ENCODE data around the gene FOXQ1. TPM values are rescaled to one million over a fixed set of nuclear protein-coding genes. Genes with fewer than 3 reads are reported as not detected.
A peak's percentile ranks its signal among the peaks of the same experiment; 100 is the strongest.

Gene FOXQ1
- total and polyA plus RNA-seq, 9 of the 15 experiments (the other 6 are each of a cell fraction or from before 2014, with no cell fraction given) = not detected

GRCh38 chr6:1363729-1364572 lies 52.1 kb downstream of the FOXQ1 start:
- no peaks in the 10 kb centered on the region for H3K4me1 ChIP-seq (replicated peaks in 1 of 2; ENCODE audit: control insufficient read depth in 2 of 2, insufficient read depth in 2 of 2, low read length in 2 of 2)
- ChIA-PET POLR2A (no interaction called here), CTCF (ENCODE audit: low intra/inter-chr PET ratio) (no interaction called here)
- peak; percentile 48; the same call in 1 of the 3 replicates for ATAC-seq
- no peaks in the 10 kb centered on the region for H4K20me1 ChIP-seq (replicated peaks; ENCODE audit: control insufficient read depth, insufficient read depth, low read length)
- H3K9ac ChIP-seq (ENCODE audit: insufficient read depth in 1 of 2, low read depth in 2 of 2, low read length in 2 of 2) = no peak overlapping the region
- H3K36me3 ChIP-seq (ENCODE audit: control insufficient read depth, insufficient read depth, low read length) = no peaks in the 10 kb centered on the region
- no peaks in the 10 kb centered on the region for H3K9me1 ChIP-seq (ENCODE audit: control insufficient read depth, insufficient read depth, low read length)
- no TSS peak for BruUV-seq (replicated peaks)
- no peaks in the 10 kb centered on the region for H3K9me3 ChIP-seq (replicated peaks; ENCODE audit: control insufficient read depth, insufficient read depth, low read depth, low read length)
- H3K27me3 ChIP-seq (ENCODE audit: control insufficient read depth in 2 of 2, insufficient read depth in 2 of 2, low read length in 2 of 2) = peaks cover 0 to 4% of the 10 kb centered on the region in 2 experiments; a peak in 2 of 5 replicates
- H3K79me2 ChIP-seq (ENCODE audit: control insufficient read depth, insufficient read depth, low read length) = no peaks in the 10 kb centered on the region
- no peak overlapping the region for H3K4me3 ChIP-seq
- FAIRE-seq = peak; percentile 65
- no peak overlapping the region for H3K27ac ChIP-seq (ENCODE audit: extremely low read depth, low read depth, low read length)
- no peak overlapping the region for H3K4me2 ChIP-seq (ENCODE audit: insufficient read depth, low read length)
- intact Hi-C loops (cut with micrococcal nuclease) = no loop called here
- 1% methylated on average over 16 of the region's 16 CpGs for WGBS (ENCODE audit: insufficient coverage, low coverage, missing lambda C conversion rate)
- in situ Hi-C loops (cut with MboI) = no loop called here
- peak in 1 of 4 experiments; percentile 21 for DNase-seq (ENCODE audit: extremely low read depth in 1 of 4, low spot score in 3 of 4)
- no peak overlapping the region for H2AFZ ChIP-seq (ENCODE audit: low read depth, low read length)
- TF ChIP-seq ZC3H8 (IDR thresholded peaks at IDR 0.05) = no peak
- TF ChIP-seq RAD21 (CRISPR knock-in tag; conservative IDR thresholded peaks at IDR 0.05 in 1 of 2, IDR thresholded peaks at IDR 0.05 in 1 of 2) = peak in 1 of 2 experiments; percentile 37; a peak in 2 of 4 replicates
- no peak for TF ChIP-seq SETDB1 (IDR thresholded peaks at IDR 0.05; ENCODE audit: low read length)
- TF ChIP-seq NCOA6 (IDR thresholded peaks at IDR 0.05) = no peak
- no peak for TF ChIP-seq ZC3H11A (IDR thresholded peaks at IDR 0.05; ENCODE audit: low read depth, low read length)
- no peak for TF ChIP-seq DNMT1 (IDR thresholded peaks at IDR 0.05)
- TF ChIP-seq POLR2G (IDR thresholded peaks at IDR 0.05; ENCODE audit: low read depth, low read length) = no peak
- no peak for TF ChIP-seq ATF2 (CRISPR knock-in tag; IDR thresholded peaks at IDR 0.05)
- no peak for TF ChIP-seq ESRRB (CRISPR knock-in tag; IDR thresholded peaks at IDR 0.05; ENCODE audit: borderline replicate concordance)
- TF ChIP-seq SAFB (IDR thresholded peaks at IDR 0.05; ENCODE audit: borderline replicate concordance, low read depth, low read length) = no peak
- no peak for TF ChIP-seq RFX5 (IDR thresholded peaks at IDR 0.05; ENCODE audit: low read depth, low read length)
- no peak for TF ChIP-seq ZNF174 (CRISPR knock-in tag; IDR thresholded peaks at IDR 0.05)
- TF ChIP-seq ARID1B (IDR thresholded peaks at IDR 0.05) = no peak
- TF ChIP-seq, protein P1, sequence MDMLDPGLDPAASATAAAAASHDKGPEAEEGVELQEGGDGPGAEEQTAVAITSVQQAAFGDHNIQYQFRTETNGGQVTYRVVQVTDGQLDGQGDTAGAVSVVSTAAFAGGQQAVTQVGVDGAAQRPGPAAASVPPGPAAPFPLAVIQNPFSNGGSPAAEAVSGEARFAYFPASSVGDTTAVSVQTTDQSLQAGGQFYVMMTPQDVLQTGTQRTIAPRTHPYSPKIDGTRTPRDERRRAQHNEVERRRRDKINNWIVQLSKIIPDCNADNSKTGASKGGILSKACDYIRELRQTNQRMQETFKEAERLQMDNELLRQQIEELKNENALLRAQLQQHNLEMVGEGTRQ (CRISPR knock-in tag; IDR thresholded peaks at IDR 0.05) = no peak
- TF ChIP-seq, protein P2, sequence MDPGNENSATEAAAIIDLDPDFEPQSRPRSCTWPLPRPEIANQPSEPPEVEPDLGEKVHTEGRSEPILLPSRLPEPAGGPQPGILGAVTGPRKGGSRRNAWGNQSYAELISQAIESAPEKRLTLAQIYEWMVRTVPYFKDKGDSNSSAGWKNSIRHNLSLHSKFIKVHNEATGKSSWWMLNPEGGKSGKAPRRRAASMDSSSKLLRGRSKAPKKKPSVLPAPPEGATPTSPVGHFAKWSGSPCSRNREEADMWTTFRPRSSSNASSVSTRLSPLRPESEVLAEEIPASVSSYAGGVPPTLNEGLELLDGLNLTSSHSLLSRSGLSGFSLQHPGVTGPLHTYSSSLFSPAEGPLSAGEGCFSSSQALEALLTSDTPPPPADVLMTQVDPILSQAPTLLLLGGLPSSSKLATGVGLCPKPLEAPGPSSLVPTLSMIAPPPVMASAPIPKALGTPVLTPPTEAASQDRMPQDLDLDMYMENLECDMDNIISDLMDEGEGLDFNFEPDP (CRISPR knock-in tag; IDR thresholded peaks at IDR 0.05) = no peak
- TF ChIP-seq SMC3 (conservative IDR thresholded peaks at IDR 0.05; ENCODE audit: insufficient read depth, low read depth, low read length) = 0 out of 2 replicates have a peak, but pooled peaks have one; percentile 18
- no peak for TF ChIP-seq ZNF778 (CRISPR knock-in tag; IDR thresholded peaks at IDR 0.05)
- TF ChIP-seq ZFPM2 (CRISPR knock-in tag; IDR thresholded peaks at IDR 0.05) = no peak
- TF ChIP-seq ZKSCAN8 (CRISPR knock-in tag; IDR thresholded peaks at IDR 0.05) = no peak

Data from K562 (cell line).